NCI-H128 (cell line): Measurements from ENCODE around the gene KRTAP19-2.
"Not testable (repeated sequence)": the region's sequence is repeated elsewhere in the genome, so short reads cannot be mapped to it uniquely, and the experiment has no call there.

Experiments
- DNase-seq: peaks from one replicate; lab custom pipeline; 2025; ENCODE audit not compliant: unreplicated experiment; lab: John Stamatoyannopoulos, UW

The KRTAP19-2 gene

DNA sequence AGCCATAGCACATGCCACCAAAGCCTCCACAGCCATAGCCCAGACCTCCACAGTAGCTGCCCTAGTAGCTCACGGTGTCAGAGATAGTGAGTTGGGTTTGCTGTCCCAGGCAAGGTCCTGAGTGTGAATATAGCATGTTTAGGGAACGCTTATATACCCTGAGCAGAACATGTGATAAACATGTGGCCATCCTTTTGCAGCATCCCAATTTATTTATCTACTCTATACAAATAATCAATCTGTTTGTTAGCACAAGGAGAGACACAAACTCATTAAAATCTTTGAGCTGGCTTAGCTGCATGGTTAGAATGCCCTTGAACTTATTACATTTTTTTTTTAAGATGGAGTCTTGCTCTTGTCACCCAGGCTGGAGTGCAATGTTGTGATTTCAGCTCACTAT is at the start of gene KRTAP19-2:
KRTAP19-2 (minus strand) TSS at position 101 of the 400 bp plus-strand sequence; CDS start at position 13, 88 bp downstream.
- DNase-seq, result no peak

DNA sequence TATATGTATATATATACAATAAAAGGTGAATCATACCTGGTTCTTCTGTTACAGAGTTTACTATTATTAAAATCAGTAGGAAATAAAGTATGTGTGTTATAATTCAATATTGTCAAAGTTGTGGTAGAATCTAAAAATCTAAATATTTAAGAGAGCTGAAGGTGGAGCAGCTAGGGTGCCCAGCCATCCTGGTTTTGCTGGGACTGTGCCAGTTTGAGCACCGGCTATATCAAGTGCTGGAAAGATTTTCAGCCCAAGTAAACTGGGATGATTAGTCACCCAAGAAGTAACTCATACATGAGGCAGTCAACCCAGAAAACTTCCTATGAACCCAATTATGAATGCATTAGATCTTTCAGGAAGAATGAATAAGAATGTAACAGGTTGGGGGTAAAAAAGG is 31.6 kb upstream of the KRTAP19-2 start:
- DNase-seq, result no peak

- no peak for DNase-seq
Measured at GRCh38 chr21:30515681-30516080, 28.4 kb upstream of the KRTAP19-2 start.

- not testable (repeated sequence) for DNase-seq
Measured at GRCh38 chr21:30505621-30506205, 18.5 kb upstream of the KRTAP19-2 start.

GRCh38 chr21:30502041-30502440 is 14.8 kb upstream of the KRTAP19-2 start, which contains the start of gene KRTAP19-5:
Gene KRTAP19-5, minus strand, starts transcription at chr21:30502141. Its CDS starts 51 bp downstream, at chr21:30502090.
- DNase-seq, result no peak

- no peak for DNase-seq
Measured at GRCh38 chr21:30497065-30497464, 9.8 kb upstream of the KRTAP19-2 start, which contains the start of gene KRTAP19-4. Gene KRTAP19-4, minus strand, starts transcription at chr21:30497165. Its CDS starts 55 bp downstream, at chr21:30497110.

DNA sequence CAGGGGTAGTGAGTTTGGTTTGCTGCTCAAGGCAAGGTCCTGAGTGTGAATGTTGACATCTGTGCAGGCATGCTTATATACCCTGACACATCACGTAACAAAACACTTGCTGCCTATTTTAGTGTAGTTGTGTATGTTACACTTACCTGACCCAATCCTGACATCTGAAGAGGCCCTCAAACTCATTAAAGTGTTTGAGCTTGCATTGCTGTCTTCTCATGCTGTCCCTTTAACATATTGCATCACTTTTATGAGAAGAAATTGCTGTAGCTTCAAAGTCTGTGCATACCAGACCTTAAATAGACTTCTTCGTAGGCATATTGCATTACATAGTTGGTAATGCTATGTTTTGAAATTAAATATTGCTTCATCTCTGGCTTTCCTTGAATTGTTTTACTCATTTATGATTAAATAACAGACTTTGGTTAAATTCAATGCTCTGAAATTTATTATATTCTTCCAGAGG is 4.8 kb upstream of the KRTAP19-2 start, which contains the start of gene KRTAP19-3:
KRTAP19-3 (minus strand) TSS at position 51 of the 466 bp plus-strand sequence. CDS start 56 bp downstream, outside the sequence.
- DNase-seq, result no peak

DNA sequence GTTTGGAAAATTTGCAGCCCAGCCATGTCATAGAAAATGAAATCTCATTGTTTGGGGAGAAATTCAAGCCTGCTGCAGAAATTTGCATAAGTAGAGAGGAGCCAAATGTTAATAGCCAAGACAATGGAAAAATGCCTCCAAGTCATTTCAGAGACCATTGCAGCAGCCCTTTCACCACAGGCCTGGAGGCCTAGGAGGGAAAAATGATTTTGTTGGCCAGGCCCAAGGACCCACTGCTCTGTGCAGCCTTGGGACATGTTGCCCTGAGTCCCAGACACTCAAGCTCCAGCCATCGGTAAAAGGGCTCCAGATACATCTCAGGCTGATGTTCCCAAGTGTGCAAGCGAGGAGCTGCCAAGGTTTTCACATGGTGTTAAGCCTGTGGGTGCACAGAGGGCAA is 1.1 kb downstream of the KRTAP19-2 start:
- DNase-seq, result no peak

- no peak for DNase-seq
Measured at GRCh38 chr21:30482130-30482529, 5.1 kb downstream of the KRTAP19-2 start.

GRCh38 chr21:30480145-30480544 is 7.1 kb downstream of the KRTAP19-2 start, which contains the start of gene KRTAP19-1:
Gene KRTAP19-1, minus strand, starts transcription at chr21:30480367. Its CDS starts 50 bp downstream, at chr21:30480317.
- no peak for DNase-seq

GRCh38 chr21:30479259-30479658 is 8.0 kb downstream of the KRTAP19-2 start:
- DNase-seq, result no peak

DNA sequence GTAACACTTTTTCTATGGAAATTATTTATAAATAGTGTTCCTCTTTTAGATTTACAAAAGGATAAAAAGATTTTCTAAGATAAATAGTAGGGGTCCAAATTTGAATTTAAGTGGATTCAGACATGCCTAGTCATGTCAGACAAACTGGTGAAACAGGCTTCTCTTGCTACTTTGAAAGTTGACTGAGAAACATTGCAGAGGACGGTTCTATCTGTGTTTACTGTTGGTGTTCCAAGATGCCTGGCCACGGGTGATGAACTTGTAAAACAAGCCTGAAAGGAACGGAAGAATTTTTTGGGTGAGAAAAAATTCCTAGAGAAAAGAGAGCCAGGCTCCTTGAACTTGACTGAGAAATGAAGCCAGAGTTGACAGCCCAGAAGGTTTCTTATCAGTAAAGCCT is 9.2 kb downstream of the KRTAP19-2 start:
- no peak for DNase-seq

DNA sequence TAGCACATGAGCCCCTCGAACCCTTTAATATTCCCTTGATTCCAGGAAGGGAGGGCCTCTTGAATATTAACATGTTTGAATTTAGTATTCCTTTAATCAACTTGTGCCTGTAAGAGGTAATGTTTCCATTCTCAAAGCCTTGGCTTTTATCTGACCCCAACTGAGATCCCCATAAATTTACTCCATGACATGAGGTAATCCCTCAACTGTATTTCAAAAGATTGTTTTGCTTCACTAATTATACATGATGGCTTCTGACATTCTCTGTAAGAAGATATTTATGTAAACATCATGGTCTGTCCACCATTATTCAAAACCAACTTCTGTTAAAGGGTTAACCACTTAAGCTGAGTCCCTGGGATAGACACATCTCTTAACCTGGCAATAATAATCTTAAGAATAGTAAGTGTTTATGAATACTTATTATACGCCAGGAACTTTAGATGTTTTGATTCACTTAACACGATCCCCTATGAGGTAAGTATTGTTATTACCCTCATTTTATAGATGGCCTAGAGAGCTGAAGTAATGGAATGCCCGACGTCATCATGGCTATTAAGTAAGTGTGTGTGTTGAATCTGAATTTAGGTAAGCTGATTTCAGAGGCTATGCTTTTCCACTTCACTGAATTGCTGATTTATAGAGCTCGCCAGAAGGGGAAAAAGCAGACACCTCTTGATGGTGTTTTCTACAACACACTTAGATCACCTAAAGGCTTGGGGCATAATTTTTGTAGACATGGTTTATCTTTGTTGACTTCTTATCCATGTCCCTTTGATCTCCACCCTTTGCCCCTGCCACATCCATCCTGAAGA is 18.1 kb downstream of the KRTAP19-2 start:
- no peak for DNase-seq

- DNase-seq, result no peak
Measured at GRCh38 chr21:30463713-30464112, 23.5 kb downstream of the KRTAP19-2 start.

DNA sequence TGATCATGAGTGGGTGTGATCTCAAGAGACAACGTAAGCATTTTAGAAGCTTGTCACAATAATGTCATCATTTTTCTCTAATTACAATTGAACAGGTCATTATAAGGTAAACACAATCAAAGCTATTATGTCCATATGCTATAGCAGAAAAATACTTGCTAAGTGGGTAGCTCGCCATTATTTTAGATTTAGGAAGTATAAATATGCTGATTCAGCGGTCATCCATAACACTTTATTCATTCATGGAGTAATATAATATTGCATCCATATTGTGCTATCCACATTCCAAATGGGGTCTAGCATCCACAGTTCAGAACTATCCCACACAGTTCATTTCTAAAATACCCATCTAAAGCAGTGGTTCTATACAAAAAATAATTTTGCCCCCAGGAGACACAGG is 38.7 kb downstream of the KRTAP19-2 start:
- DNase-seq, result no peak

- DNase-seq, result no peak
Measured at GRCh38 chr21:30447056-30447455, 40.2 kb downstream of the KRTAP19-2 start.

DNA sequence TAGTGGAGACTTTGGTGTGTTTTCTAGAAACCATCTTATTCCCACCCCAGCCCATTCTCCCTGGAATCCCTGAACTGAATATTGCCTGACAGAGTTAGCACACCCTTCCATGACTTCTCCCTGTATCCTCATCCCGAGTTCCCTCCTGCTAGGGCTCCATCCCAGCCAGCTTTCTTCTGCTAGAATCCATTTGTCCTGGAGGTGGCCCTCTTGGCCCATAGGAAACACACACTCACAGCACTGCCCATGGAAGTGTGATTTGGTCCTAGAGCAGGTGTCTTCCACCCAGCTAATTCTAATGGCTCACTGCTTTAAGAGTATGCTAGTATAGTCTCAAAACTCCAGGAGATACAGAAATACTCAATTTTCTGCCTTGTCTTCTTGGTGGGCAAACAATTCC is 43.0 kb downstream of the KRTAP19-2 start:
- DNase-seq, result no peak

- DNase-seq, result no peak
Measured at GRCh38 chr21:30443226-30443625, 44.0 kb downstream of the KRTAP19-2 start.

GRCh38 chr21:30439975-30440374 is 47.3 kb downstream of the KRTAP19-2 start, which contains the start of gene KRTAP15-1:
Gene KRTAP15-1, plus strand, starts transcription at chr21:30440275. Its CDS starts 53 bp downstream, at chr21:30440328.
- DNase-seq, result no peak
